ENCODE results near the gene CNST.
A peak's percentile ranks its signal among the peaks of the same experiment; 100 is the strongest.

Gene CNST, protein sequence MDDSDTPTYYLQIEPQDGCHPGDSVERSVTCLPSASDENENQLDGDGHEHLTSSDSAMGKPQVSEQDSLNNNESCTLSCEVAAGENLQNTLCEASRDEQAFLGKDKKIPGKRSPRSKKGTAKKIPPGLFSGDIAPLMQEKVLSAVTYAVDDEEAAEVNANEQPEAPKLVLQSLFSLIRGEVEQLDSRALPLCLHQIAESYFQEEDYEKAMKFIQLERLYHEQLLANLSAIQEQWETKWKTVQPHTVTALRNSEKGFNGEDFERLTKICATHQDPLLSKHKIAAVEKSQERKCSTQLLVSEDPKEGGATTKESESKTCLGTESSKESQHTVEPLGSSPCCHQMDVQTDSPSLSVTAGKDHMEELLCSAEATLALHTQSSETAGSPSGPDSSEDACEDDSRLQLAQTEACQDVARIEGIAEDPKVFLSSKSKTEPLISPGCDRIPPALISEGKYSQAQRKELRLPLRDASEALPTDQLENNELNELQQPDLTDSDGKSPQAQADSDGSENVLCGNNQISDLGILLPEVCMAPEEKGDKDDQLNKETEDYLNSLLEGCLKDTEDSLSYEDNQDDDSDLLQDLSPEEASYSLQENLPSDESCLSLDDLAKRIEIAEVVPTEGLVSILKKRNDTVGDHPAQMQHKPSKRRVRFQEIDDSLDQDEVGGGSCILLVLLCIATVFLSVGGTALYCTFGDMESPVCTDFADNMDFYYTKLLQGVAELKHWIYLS

DNA sequence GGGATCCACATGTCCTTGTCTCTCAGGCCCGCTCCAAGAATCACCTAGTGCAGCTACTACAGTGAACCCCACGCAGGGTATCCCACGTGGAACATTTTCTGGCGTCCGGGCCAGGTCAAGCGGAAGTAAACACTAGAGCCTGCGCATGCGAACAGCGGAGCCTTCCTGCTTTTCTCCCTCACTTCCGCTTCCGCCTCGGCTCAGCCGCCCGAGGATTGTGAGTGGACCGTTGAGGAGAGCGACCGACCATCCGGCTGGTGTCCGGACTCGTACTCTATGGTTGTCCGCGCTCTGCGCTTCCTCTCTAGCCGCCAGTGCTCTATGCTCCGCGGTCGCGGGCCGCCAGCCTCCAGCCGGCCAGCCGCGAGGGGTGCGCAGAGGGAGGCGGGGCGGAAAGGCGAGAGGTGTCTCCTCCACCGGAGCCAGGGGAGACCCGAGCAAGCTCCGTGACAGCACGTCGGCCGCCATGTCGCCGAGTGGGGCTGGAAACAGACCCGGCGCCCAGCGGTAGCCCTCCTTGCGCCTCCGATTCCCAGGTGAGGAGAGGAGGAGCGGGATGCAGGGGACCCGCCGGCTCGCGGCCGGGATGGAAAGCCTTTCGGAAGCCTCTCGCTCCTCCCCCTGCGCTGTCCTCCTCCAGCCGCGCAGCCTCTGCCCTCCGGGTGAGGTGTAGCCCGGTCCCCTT lies at the start of gene CNST, which contains the start of gene TFB2M:
Gene CNST, plus strand, starts transcription at position 329 of the 685 bp plus-strand sequence. CDS start 25,107 bp downstream, outside the sequence.
Gene TFB2M, minus strand, starts transcription at position 134 of the 685 bp plus-strand sequence. Its CDS starts 123 bp downstream, at position 11.
- ATAC-seq, result peak; percentile 86 to 89

DNA sequence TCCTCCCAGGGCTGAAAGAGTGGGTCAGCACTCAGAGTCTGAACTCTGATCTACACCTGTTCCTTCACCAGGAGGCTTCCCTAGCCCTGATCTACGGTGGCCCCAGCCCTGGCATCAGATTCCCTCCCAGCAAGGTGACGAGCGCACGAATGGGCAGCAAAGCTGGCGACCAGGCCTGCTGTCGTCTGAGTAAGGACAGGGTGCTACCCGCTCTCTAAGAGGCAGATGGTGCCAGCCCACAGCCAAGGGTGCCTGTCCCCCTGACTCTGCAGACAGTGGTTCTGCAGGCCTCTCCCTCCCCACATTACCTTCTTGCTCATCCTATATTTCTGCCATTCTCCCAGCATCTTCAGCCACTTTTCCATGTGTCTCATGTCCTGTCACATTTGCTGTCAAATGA lies 48.9 kb upstream of the CNST start:
- ATAC-seq, result no peak

DNA sequence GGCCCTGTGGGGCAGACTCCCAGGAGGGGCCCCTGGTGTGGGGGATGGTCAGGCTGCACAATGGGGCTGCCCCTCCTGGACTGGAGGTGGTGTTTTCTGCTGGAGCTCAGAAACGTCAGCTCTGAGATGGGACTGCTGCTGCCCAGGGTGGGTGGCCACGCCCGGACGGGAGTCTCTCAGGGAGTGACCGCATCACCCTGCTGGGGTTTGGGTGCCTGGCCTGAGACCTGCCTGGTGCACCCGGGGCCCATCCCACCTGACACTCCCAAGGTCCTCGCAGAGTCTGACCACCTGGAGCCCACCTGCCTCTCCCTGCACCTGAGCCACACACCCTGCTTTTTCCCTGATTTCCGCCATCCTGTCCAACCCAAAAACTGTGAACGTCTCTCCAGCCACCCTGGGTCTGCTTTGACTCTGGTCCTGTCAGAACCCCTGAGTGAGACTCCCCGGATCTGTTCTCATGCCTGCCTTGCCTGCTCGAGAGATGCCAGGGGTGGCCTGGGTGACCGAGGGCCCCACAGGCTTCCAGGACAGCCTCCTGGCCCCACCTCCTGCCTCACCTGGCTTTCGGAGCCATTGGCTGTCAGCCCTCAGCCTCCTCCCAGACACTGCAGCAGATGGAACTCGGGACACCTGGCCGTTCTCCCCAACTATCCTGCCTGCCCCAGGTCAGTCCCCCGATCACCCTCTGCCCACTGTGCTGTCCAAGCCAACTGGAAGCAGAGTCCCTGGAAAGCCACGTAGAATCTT lies 47.6 kb upstream of the CNST start:
- no peak for ATAC-seq

DNA sequence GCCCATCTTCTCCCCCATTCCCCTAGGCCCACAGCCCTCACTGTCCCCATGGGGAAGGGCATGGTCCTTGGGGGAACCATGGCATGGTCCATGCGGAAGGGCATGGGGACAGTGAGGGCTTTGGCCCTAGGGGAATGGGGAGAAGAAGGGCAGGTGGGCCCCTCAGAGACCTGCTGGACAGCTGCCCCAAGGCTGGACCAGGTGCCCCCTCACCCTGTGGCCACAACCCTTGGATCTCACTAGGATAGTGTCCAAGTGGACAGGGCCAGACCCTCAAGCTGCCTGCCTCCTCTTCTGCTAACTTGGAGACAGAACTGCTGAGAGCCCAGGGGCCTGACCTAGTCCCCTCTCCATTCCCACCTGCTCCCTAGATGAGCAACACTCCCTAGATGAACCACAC lies 46.7 kb upstream of the CNST start:
- no peak for ATAC-seq

DNA sequence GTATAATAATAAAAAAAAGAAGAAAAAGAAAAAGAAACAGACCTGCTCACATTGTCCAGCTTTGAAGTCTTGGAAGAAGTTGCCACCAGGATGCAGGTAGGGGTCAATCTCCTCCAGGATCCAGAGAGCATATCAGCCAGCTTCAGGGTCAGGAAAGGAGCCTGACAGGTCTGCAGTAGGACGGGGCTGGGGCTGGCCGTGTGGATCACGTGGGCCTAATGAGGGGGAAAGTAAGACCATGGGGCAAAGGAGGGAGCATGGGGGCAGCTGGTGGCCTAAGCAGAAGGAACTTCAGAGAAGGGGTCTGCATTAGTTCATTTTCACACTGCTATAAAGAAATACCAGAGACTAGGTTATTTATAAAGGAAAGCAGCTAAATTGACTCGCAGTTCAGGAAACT lies 39.9 kb upstream of the CNST start:
- ATAC-seq, result no peak

DNA sequence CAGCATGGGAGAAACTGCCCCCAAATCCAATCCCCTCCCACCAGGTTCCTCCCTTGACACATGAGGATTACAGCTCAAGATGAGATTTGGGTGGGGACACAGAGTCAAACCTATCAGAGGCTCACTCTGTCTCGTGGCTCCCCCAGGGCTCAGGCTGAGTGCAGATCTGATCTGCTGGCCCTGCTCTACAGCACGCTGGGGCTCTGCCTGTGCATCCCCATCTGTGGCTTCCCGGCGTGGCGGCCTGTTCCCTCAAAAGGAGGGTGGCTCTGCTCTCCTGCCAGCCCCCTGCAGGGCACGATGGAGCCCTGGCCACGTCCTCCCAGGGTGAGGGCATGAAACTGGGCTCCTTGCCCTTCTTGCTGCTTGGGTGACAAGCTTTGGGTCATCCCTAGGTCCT lies 39.3 kb upstream of the CNST start:
- no peak for ATAC-seq

DNA sequence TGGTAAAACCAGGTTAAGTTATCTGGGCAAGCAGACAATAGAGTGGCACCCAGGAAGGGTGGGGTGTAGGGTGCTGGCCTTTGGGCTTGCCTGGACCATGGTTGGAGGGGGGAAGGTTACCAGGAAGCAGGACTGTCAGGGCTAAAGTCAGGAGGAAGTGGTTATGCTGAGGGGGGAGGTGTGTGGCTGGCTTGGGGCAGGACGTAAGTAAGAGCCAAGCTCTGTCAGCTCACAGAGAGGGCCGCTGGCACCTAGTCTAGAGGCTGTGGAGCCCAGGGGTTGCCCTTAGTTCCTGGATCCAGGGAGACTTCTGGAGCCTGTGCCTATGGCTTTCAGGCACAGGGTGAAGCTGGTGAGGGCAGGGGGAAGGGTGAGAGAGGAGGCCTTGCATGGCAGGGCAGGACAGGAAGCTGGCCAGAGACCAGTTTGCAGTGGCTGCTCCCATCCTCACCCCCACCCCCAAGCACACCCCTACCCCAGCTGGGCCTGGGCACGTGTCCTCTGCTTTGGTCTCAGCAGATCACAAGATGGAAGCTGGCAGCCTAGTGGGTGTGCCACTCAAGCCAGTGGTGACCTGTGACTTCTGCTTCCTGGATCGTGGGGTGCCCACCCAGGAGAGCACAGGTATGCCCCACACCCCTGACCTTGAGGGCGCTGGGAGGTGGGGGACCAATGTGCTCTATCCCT lies 38.7 kb upstream of the CNST start:
- peak in 1 of 2 donors; percentile 36 for ATAC-seq

DNA sequence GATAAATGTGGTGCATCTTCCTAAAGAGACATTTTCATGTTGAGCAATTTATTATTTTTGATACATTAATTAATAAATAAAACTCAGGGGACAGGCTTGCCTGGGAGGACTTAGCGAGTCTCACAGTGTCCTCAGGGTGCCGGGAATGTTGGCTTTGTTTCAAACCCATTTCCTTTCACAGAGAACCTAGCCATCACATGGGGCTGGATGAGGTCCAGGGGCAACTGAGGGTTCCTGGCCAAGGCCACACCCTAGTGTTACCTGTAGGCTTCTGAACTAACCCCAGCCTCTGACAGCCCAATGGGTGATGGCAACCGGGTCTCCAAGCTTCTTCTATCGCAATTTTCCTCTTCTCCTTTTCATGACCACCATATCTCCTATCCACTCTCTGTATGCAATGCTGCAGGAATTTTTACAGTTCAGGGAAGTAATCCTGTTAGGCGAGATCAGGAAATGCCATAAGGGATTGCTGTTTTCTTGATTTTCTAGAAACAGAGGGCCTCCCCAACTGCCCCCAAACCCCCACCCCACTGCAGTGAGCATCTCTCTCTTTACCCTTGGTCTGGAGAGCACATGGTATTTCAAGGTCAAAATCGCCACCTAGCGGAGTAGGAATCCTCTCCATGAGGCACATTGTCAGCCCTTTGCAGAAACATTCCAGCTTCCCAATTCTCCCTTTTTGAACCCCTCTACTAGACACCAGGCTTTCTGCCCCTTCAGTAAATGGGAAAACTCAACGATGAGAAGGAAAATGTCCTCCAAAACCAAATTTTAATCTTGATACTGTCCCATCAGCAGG lies 37.1 kb upstream of the CNST start:
- no peak for ATAC-seq

DNA sequence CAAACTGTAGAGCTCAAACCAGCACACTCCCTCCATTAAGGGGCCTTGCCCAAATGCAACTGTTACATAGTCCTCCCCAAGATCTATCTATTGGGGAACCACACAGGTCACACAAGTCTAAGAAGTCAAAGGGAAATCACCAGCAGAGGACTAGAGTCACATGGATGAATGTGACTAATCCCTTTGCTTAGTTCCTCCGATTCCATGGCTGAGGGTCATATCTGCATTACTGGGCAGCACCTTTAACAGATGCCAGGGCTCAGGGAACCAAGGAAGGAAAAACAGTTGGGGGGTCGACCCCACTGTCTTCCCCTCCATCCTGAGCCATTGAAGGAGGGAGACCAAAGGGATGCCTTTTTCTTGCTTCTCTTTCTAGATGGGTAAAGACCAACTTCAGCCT lies 35.8 kb upstream of the CNST start:
- no peak for ATAC-seq

DNA sequence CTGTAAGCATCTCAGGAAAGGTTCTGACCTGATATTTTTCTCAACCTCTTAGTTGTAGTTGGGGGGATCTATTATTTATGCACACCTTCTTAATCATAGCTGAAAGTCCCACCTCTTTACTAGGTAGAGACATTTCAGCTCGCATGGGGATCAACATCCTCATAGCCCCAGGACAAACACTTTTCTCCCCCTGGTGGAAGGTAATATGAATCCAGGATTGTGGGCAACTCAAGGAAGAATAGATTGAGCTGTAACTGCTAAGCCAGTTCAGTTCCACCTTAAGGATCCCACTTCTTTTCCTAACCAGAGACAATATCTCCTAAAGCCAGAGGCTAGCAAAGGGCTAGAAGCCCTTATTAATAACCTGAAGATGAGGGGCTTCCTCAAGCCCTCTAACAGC lies 33.7 kb upstream of the CNST start:
- no peak for ATAC-seq

DNA sequence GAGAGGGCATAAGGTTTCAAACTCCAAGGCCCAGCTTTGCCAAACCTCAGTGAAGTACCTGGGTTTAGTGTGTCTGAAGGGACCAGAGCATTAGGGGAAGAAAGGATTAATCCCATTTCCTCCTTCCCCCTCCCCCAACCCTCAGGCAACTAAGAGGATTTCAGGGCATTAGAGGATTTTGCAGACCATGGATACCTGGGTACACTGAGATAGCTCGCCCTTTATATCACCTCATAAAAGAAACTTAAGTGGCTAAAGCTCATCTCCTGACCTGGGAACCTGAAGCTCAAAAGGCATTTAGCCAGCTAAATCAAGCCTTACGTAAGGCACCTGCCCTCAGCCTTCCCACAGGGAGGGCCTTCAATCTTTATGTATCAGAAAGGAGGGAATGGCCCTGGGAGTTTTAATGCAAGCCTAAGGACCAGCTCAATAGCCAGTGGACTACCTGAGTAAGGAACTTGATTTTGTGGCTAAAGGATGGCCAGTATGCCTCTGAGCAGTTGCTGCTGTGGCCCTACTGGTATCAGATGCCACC lies 32.8 kb upstream of the CNST start:
- no peak for ATAC-seq

DNA sequence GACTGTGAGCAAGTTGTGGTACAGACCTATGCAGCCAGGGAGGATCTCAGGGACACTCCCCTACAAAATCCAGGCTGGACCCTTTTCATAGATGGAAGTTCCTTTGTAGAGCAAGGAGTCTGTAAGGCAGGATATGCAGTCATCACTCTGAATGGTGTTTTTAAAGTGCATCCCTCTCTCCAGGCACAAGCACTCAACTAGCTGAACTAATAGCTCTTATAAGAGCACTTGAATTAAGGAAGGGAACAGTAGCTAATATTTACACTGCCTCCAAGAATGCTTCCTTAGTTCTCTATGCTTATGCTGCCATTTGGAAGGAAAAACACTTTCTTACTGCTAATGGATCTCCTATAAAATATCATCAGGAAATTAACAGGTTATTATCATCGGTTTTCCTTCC lies 32.1 kb upstream of the CNST start:
- ATAC-seq, result no peak

DNA sequence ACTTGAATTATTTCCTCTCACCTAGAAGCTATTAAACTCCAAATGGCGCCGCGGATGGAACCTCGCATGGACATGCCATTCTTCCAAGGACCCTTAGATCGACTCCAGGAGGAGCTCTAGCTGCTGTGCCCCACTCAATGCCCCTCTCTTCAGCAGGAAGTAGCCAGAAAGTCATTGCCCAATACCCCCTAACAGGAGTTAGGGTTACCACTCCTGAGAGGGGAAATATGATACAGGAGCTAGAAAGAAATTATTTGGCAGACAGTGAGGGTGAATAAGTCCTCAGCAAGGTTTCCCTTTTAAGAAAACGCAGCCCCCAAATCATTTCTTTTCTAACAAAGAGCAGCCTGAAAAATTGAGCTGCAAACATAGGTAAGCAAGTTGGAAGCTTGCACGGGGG lies 28.8 kb upstream of the CNST start:
- ATAC-seq, result no peak

DNA sequence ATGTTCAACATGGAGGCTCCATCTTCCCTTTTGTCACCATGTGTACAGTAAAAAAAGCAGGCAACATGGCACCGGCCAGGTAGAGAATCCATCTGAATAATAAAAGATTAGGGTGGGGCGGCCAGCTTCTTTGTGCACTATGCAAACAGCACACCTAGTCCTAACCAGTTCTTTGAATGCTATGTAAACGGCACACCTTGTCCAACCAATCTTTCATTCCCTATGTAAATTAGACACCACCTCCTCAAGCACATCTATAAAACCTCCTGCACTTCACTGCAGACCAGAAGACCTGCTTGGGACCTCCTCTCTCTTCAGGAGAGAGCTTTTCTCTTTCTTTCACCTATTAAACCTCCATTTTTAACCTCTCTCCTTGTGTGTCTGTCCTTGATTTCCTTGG lies 28.4 kb upstream of the CNST start:
- ATAC-seq, result no peak

DNA sequence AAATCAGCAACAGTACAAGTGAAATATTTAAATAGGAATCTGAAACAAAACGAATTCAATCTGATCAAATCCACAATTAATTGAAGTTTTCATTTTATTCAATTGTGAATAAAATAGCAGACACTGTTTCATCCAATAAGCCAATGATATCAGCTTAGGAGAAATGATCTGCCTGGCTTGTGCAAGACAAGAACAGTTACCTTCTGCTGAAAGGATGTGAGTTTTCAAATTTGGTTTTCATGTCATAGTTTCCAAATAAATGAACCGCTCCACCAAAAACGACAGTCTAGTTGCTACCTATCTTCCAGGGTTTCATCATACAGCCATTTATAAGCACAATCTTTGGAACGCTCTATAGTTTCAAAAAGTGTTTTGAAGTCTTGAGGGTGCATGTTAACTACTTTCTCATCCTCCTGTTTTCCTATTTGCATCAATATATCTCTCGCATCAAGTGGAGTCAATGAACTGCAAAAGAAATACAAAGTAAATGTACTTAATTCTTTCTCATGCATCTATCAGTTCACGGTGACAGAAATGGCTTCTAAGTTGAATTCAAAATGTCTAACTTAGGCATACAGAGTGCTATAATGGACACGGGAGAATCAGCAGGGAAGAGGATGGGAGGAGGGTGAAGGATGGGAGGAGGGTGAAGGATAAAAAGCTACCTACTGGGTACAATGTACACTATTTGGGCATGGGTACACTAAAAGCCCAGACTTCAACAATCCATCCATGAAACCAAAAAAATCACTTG lies 25.3 kb upstream of the CNST start:
- no peak for ATAC-seq

DNA sequence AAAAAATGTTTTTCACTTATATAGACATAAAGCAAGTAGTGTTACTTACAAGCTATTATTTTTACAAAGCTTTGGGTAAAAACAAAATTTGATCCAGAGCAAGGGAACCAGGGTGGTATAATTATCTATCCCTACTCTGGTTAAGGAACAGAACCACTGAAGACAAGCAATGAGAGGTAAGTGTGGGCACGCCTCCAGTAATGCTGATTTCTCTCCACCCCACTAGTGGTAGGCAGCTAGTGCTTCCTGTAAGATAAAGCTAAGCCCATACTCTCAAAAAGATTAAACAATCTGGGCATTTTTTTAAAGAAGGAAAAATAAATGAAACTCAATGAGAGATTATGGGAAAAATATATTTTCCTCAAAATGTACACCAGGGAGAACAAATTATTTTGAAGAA lies 22.3 kb upstream of the CNST start:
- no peak for ATAC-seq

DNA sequence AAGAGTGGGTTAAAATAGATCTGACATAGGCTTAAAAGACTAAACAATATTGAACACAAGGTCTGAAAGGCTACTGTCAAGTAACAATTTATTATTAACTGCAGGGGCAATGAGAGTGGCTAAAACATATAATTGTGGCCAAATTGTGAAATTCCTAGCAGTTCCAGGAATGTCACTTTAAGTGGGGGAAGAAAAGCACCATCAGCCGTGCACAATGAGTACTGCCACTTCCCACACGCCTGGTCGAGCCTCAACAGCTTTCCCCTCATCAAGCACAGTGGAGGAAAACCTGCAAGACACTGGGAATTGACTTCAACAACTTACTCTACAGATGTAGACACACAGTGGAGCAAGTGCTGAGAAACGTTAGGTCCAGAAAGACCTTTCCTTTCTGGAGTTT lies 16.6 kb upstream of the CNST start:
- ATAC-seq, result no peak

DNA sequence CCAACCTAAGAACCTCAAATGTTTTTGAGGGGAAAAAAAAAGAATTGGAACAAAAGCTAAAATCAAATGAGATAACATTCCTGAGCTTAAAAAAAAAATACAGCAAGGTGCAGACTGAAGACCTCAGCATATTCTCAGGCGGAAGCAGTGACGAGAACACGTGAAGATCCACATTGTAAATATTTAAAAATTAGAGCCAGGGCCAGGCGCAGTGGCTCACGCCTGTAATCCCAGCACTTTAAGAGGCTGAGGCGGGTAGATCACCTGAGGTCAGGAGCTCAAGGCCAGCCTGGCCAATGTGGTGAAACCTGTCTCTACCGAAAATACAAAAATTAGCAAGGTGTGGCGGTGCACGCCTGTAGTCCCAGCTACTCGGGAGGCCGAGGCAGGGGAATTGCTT lies 15.9 kb upstream of the CNST start:
- ATAC-seq, result no peak

DNA sequence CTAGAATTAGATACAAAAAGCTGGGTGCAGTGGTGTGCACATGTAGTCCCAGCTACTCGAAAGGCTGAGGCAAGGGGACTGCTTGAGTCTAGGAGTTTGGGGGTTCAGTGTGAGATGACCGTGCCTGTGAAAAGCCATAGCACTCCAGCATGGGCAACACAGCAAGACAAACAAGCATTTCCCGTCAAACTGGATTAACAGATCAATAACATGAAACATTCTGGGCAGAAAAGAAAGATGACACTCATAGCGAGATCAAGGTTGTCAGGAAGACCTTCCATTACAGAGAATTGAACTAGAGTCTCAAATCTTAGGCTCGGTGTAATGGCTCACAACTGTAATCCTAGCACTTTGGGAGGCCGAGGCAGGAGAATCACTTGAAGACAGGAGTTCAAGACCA lies 14.1 kb upstream of the CNST start:
- ATAC-seq, result no peak

DNA sequence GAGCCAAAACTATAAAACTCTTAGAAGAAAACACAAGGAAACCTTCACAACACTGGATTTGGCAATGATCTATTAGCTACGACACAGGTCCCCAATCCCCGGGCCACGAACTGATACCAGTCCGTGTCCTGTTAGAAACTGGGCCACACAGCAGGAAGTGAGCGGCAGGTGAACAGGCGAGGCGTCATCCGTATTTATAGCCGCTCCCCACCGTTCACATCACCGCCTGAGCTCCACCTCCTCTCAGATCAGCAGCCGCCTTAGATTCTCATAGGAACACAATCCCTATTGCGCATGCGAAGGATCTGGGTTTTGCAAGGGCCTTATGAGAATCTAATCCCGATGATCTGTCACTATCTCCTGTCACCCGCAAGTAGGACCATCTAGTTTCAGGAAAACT lies 12.1 kb upstream of the CNST start:
- no peak for ATAC-seq
